NCI-H748 treated with DMSO at 0.1 percent for 48 hours (cell line): Measurements from ENCODE around the gene BPIFB1.

Experiments used
- DNase-seq: peaks from one replicate; lab custom pipeline; 2025; lab: John Stamatoyannopoulos, UW

BPIFB1 gene

GRCh38 chr20:33272155-33272873 lies 10.7 kb upstream of the BPIFB1 start:
- DNase-seq = no peak

- no peak for DNase-seq
Observed at GRCh38 chr20:33273117-33273851, 9.7 kb upstream of the BPIFB1 start.

GRCh38 chr20:33275215-33275614 lies 7.8 kb upstream of the BPIFB1 start:
- no peak for DNase-seq

GRCh38 chr20:33275871-33276270 lies 7.1 kb upstream of the BPIFB1 start:
- no peak for DNase-seq

- no peak for DNase-seq
Observed at GRCh38 chr20:33276303-33277113, 6.5 kb upstream of the BPIFB1 start.

GRCh38 chr20:33277471-33278441 lies 5.3 kb upstream of the BPIFB1 start:
- no peak for DNase-seq

- no peak for DNase-seq
Observed at GRCh38 chr20:33278700-33279099, 4.3 kb upstream of the BPIFB1 start.

- DNase-seq = no peak
Observed at GRCh38 chr20:33279261-33279910, 3.6 kb upstream of the BPIFB1 start.

- DNase-seq = no peak
Observed at GRCh38 chr20:33280000-33280680, 2.9 kb upstream of the BPIFB1 start.

- no peak for DNase-seq
Observed at GRCh38 chr20:33280775-33281174, 2.2 kb upstream of the BPIFB1 start.

- DNase-seq = no peak
Observed at GRCh38 chr20:33281550-33282146, 1.4 kb upstream of the BPIFB1 start.

- DNase-seq = no peak
Observed at GRCh38 chr20:33282196-33282934, 649 bp upstream of the BPIFB1 start.

GRCh38 chr20:33284284-33284683 lies 1.3 kb downstream of the BPIFB1 start:
- no peak for DNase-seq

GRCh38 chr20:33284937-33285336 lies 1.9 kb downstream of the BPIFB1 start:
- no peak for DNase-seq

- no peak for DNase-seq
Observed at GRCh38 chr20:33285861-33286495, 3.0 kb downstream of the BPIFB1 start.

GRCh38 chr20:33287884-33288283 lies 4.9 kb downstream of the BPIFB1 start:
- no peak for DNase-seq

GRCh38 chr20:33290852-33291251 lies 7.8 kb downstream of the BPIFB1 start:
- no peak for DNase-seq

GRCh38 chr20:33291416-33291815 lies 8.4 kb downstream of the BPIFB1 start:
- no peak for DNase-seq

- peak; percentile 16 for DNase-seq
Observed at GRCh38 chr20:33291830-33292355, 8.9 kb downstream of the BPIFB1 start.
